Panc1 (cell line): ENCODE measurements around the gene IFNLR1.

ENCODE experiments used
- CTCF ChIP-seq: fragments of 450-650 bp; IDR thresholded peaks from 2 replicates; pipeline ENCODE4 v1.5.1; 2017; ENCODE audit warnings: mild to moderate bottlenecking
- POLR2AphosphoS5 ChIP-seq: IDR thresholded peaks from 2 replicates; pipeline ENCODE4 v1.6.1; 2012; ENCODE audit warnings: mild to moderate bottlenecking, low read depth, low read length, moderate library complexity
- SIN3A ChIP-seq: IDR thresholded peaks from 2 replicates; pipeline ENCODE4 v1.6.1; 2012; ENCODE audit warnings: low read depth, mild to moderate bottlenecking, low read length, moderate library complexity, borderline replicate concordance; ENCODE audit not compliant: insufficient read depth

DNA sequence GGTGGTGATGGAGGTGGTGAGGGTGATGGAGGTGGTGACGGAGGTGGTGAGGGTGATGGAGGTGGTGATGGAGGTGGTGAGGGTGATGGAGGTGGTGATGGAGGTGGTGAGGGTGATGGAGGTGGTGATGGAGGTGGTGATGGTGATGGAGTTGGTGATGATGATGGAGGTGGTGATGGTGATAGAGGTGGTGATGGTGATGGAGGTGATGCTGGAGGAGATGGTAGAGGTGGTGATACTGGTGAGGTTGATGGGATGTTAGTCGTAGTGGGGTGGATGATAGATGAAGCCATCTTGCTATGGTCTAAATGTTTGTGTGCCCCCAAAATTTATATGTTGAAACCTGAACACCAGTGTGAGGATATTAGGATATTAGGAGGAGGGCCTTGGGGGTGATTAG lies 25.3 kb upstream of the IFNLR1 start:
- no peak for TF ChIP-seq POLR2AphosphoS5
- no peak for TF ChIP-seq SIN3A
- no peak for TF ChIP-seq CTCF
